ENCODE results near the gene GSTM2.
"Not testable (repeated sequence)": the region's sequence is repeated elsewhere in the genome, so short reads cannot be mapped to it uniquely, and the experiment has no call there.

The GSTM2 gene

GRCh38 chr1:109705411-109705810, 37.6 kb downstream of the GSTM2 start:
- Mint-ChIP-seq H3K9me3 (peaks cover 13% of the 10 kb centered on the region), H3K27me3 (no peaks in the 10 kb centered on the region), H3K36me3 (peaks cover 41% of the 10 kb centered on the region), H3K4me3 (no peak overlapping the region), H3K4me1 (no peaks in the 10 kb centered on the region), H3K27ac (no peak overlapping the region)
- no peak for ATAC-seq

GRCh38 chr1:109708949-109709348, 41.1 kb downstream of the GSTM2 start:
- not testable (repeated sequence) for H3K27ac Mint-ChIP-seq, H3K4me3 Mint-ChIP-seq, ATAC-seq, H3K4me1 Mint-ChIP-seq
- Mint-ChIP-seq H3K9me3 (peaks cover 13% of the 10 kb centered on the region), H3K36me3 (peaks cover 35% of the 10 kb centered on the region), H3K27me3 (peaks cover 25% of the 10 kb centered on the region)

GRCh38 chr1:109709822-109710221, 42.0 kb downstream of the GSTM2 start:
- ATAC-seq, H3K4me1 Mint-ChIP-seq, H3K27ac Mint-ChIP-seq, H3K4me3 Mint-ChIP-seq, H3K9me3 Mint-ChIP-seq: not testable (repeated sequence)
- H3K27me3 Mint-ChIP-seq: peaks cover 33% of the 10 kb centered on the region
- H3K36me3 Mint-ChIP-seq: peaks cover 27% of the 10 kb centered on the region

- not testable (repeated sequence) for H3K9me3 Mint-ChIP-seq, H3K4me1 Mint-ChIP-seq, H3K27ac Mint-ChIP-seq
- peak; percentile 34 for ATAC-seq
- Mint-ChIP-seq H3K27me3 (peaks cover 45% of the 10 kb centered on the region), H3K4me3 (peak within 1 kb of the TSS; percentile 53), H3K36me3 (peaks cover 26% of the 10 kb centered on the region)
These were observed 43.9 kb downstream of the GSTM2 start, which contains the start of gene GSTM5 for GRCh38 chr1:109711593-109712320. Gene GSTM5 (plus strand): TSS chr1:109712251. CDS start chr1:109712313, 62 bp downstream.

- Mint-ChIP-seq H3K4me3 (no peak overlapping the region), H3K36me3 (peaks cover 20% of the 10 kb centered on the region), H3K27ac (no peak overlapping the region), H3K4me1 (peaks cover 9% of the 10 kb centered on the region), H3K27me3 (peaks cover 48% of the 10 kb centered on the region), H3K9me3 (peaks cover 9% of the 10 kb centered on the region)
- peak; percentile 20 for ATAC-seq
These were observed 44.5 kb downstream of the GSTM2 start for GRCh38 chr1:109712321-109712864.

GRCh38 chr1:109713636-109714035, 45.8 kb downstream of the GSTM2 start:
- ATAC-seq: no peak
- H3K9me3 Mint-ChIP-seq: peaks cover 3% of the 10 kb centered on the region
- no peak overlapping the region for H3K4me3 Mint-ChIP-seq
- H3K27me3 Mint-ChIP-seq: peaks cover 61% of the 10 kb centered on the region
- H3K4me1 Mint-ChIP-seq: peaks cover 9% of the 10 kb centered on the region
- H3K36me3 Mint-ChIP-seq: peaks cover 11% of the 10 kb centered on the region
- no peak overlapping the region for H3K27ac Mint-ChIP-seq

GRCh38 chr1:109714661-109715372, 47.0 kb downstream of the GSTM2 start:
- Mint-ChIP-seq H3K9me3 (no peaks in the 10 kb centered on the region), H3K27me3 (peaks cover 61% of the 10 kb centered on the region), H3K27ac (no peak overlapping the region), H3K4me3 (no peak overlapping the region), H3K36me3 (no peaks in the 10 kb centered on the region), H3K4me1 (peaks cover 17% of the 10 kb centered on the region)
- no peak for ATAC-seq

- Mint-ChIP-seq H3K4me3 (no peak overlapping the region), H3K27me3 (peaks cover 61% of the 10 kb centered on the region), H3K27ac (no peak overlapping the region), H3K36me3 (no peaks in the 10 kb centered on the region), H3K4me1 (peaks cover 17% of the 10 kb centered on the region), H3K9me3 (no peaks in the 10 kb centered on the region)
- ATAC-seq: no peak
These were observed 48.3 kb downstream of the GSTM2 start for GRCh38 chr1:109716121-109716520.

- Mint-ChIP-seq H3K4me1 (peaks cover 17% of the 10 kb centered on the region), H3K36me3 (no peaks in the 10 kb centered on the region), H3K27ac (no peak overlapping the region), H3K9me3 (no peaks in the 10 kb centered on the region), H3K4me3 (no peak overlapping the region), H3K27me3 (peaks cover 58% of the 10 kb centered on the region)
- no peak for ATAC-seq
These were observed 48.8 kb downstream of the GSTM2 start for GRCh38 chr1:109716570-109717090.

- H3K4me3 Mint-ChIP-seq: no peak overlapping the region
- no peaks in the 10 kb centered on the region for H3K9me3 Mint-ChIP-seq
- no peak overlapping the region for H3K27ac Mint-ChIP-seq
- H3K36me3 Mint-ChIP-seq: no peaks in the 10 kb centered on the region
- peaks cover 9% of the 10 kb centered on the region for H3K4me1 Mint-ChIP-seq
- no peak for ATAC-seq
- H3K27me3 Mint-ChIP-seq: peaks cover 47% of the 10 kb centered on the region
These were observed 49.9 kb downstream of the GSTM2 start for GRCh38 chr1:109717729-109718128.

GRCh38 chr1:109718495-109718894, 50.6 kb downstream of the GSTM2 start:
- Mint-ChIP-seq H3K4me1 (peaks cover 9% of the 10 kb centered on the region), H3K9me3 (no peaks in the 10 kb centered on the region), H3K36me3 (no peaks in the 10 kb centered on the region), H3K27ac (no peak overlapping the region), H3K27me3 (peaks cover 41% of the 10 kb centered on the region), H3K4me3 (no peak overlapping the region)
- no peak for ATAC-seq

GRCh38 chr1:109719337-109719837, 51.5 kb downstream of the GSTM2 start:
- H3K27ac Mint-ChIP-seq: peak overlapping the region; percentile 46
- no peak overlapping the region for H3K4me3 Mint-ChIP-seq
- no peaks in the 10 kb centered on the region for H3K36me3 Mint-ChIP-seq
- peak; percentile 41 for ATAC-seq
- H3K27me3 Mint-ChIP-seq: peaks cover 32% of the 10 kb centered on the region
- no peaks in the 10 kb centered on the region for H3K9me3 Mint-ChIP-seq
- H3K4me1 Mint-ChIP-seq: peaks cover 9% of the 10 kb centered on the region

- no peaks in the 10 kb centered on the region for H3K9me3 Mint-ChIP-seq
- H3K36me3 Mint-ChIP-seq: no peaks in the 10 kb centered on the region
- no peak overlapping the region for H3K27ac Mint-ChIP-seq
- ATAC-seq: no peak
- H3K4me1 Mint-ChIP-seq: peaks cover 9% of the 10 kb centered on the region
- peaks cover 21% of the 10 kb centered on the region for H3K27me3 Mint-ChIP-seq
- no peak overlapping the region for H3K4me3 Mint-ChIP-seq
These were observed 53.2 kb downstream of the GSTM2 start for GRCh38 chr1:109721042-109721441.

GRCh38 chr1:109721971-109722370, 54.1 kb downstream of the GSTM2 start:
- Mint-ChIP-seq H3K27ac (no peak overlapping the region), H3K27me3 (peaks cover 20% of the 10 kb centered on the region), H3K9me3 (no peaks in the 10 kb centered on the region), H3K36me3 (no peaks in the 10 kb centered on the region), H3K4me3 (no peak overlapping the region), H3K4me1 (peaks cover 9% of the 10 kb centered on the region)
- ATAC-seq: no peak

- H3K27ac Mint-ChIP-seq: no peak overlapping the region
- ATAC-seq: no peak
These were observed 55.2 kb downstream of the GSTM2 start for GRCh38 chr1:109722908-109723691.

More at GRCh38 chr1:109722908-109723691, 55.2 kb downstream of the GSTM2 start:
- H3K9me3 Mint-ChIP-seq: no peaks in the 10 kb centered on the region
- H3K4me1 Mint-ChIP-seq: peaks cover 9% of the 10 kb centered on the region
- H3K27me3 Mint-ChIP-seq: peaks cover 15% of the 10 kb centered on the region
- no peaks in the 10 kb centered on the region for H3K36me3 Mint-ChIP-seq
- no peak overlapping the region for H3K4me3 Mint-ChIP-seq

Measured in stimulated activated memory B cell treated with anti-CD40 and anti-IgM and Interleukin-4, amounts not matched to agents 10 μg/mL and 1 μg/mL and 100 μg/mL, for 72 hours (primary cell).